Fibroblast of lung (primary cell): ENCODE measurements around the gene GLB1L. TPM values are rescaled to one million over a fixed set of nuclear protein-coding genes. Genes with fewer than 3 reads are reported as not detected.

Experiments
- DNase-seq, 2 donors: peaks; one replicate each; pipeline versions ENCODE4 v3.0.0 to v3.0.0-alpha.2; 2010; ENCODE audit warnings: low read depth in 2 of 2
- H2AFZ ChIP-seq: 2 replicates; pipeline ENCODE4 v1.5.1; 2012; ENCODE audit warnings: low read length, control low read depth, inconsistent platforms
- H3K27ac ChIP-seq: 2 replicates; pipeline ENCODE4 v1.5.1; 2011; ENCODE audit warnings: low read length, control low read depth; ENCODE audit not compliant: insufficient read depth
- H3K27me3 ChIP-seq: 2 replicates; pipeline ENCODE4 v1.5.1; 2011; ENCODE audit warnings: mild to moderate bottlenecking, low read length; ENCODE audit not compliant: control insufficient read depth, insufficient read depth
- H3K36me3 ChIP-seq: 2 replicates; pipeline ENCODE4 v1.5.1; 2011; ENCODE audit warnings: low read length; ENCODE audit not compliant: control insufficient read depth, insufficient read depth
- H3K4me1 ChIP-seq: 2 replicates; pipeline ENCODE4 v1.5.1; 2011; ENCODE audit warnings: low read length; ENCODE audit not compliant: control insufficient read depth, insufficient read depth; ENCODE audit errors: extremely low read depth
- H3K4me2 ChIP-seq: 2 replicates; pipeline ENCODE4 v1.5.1; 2011; ENCODE audit warnings: low read length, control low read depth; ENCODE audit not compliant: insufficient read depth; ENCODE audit errors: extremely low read depth
- H3K4me3 ChIP-seq, 4 experiments: fragments of 200-600 bp in 1 of 4; sonication (generic) in 1 of 4; replicated peaks in 1 of 4; 2 replicates each; pipeline ENCODE4 v1.5.1; 2011 to 2016; ENCODE audit warnings: low read length in 4 of 4, low read depth in 3 of 4, mild to moderate bottlenecking in 3 of 4, control low read depth in 2 of 4, inconsistent platforms in 1 of 4, mixed read lengths in 1 of 4; ENCODE audit not compliant: insufficient read depth in 1 of 4; ENCODE audit errors: control extremely low read depth in 1 of 4
- H3K79me2 ChIP-seq: 2 replicates; pipeline ENCODE4 v1.5.1; 2012; ENCODE audit warnings: mild to moderate bottlenecking, low read length, inconsistent platforms; ENCODE audit not compliant: control insufficient read depth, insufficient read depth
- H3K9ac ChIP-seq: 2 replicates; pipeline ENCODE4 v1.5.1; 2011; ENCODE audit warnings: mild to moderate bottlenecking, low read length, control low read depth; ENCODE audit not compliant: insufficient read depth
- H3K9me3 ChIP-seq: 2 replicates; pipeline ENCODE4 v1.5.1; 2012; ENCODE audit warnings: low read depth, low read length; ENCODE audit not compliant: control insufficient read depth, insufficient read depth
- H4K20me1 ChIP-seq: 2 replicates; pipeline ENCODE4 v1.5.1; 2011; ENCODE audit warnings: low read length; ENCODE audit not compliant: control insufficient read depth, insufficient read depth; ENCODE audit errors: extremely low read depth
- EZH2 ChIP-seq: IDR thresholded peaks from 2 replicates; pipeline ENCODE4 v1.5.1; 2012; ENCODE audit warnings: low read length, control low read depth, mild to moderate bottlenecking; ENCODE audit errors: missing control alignments
- polyA plus RNA-seq, 2 donors: library from polyadenylated mRNA; depleted of rRNA in 1 of 2; stranded (reverse) in 1 of 2; unstranded in 1 of 2; fragments of >200 nt; gene quantifications; 2 replicates each; pipeline ENCODE4 v1.2.1, GENCODE V29; 2011 to 2012; ENCODE audit warnings: missing spikeins in 1 of 2
- total RNA-seq: library from RNA; depleted of rRNA; stranded (reverse); fragments of >200 nt; gene quantifications from 2 replicates; pipeline ENCODE4 v1.2.1, GENCODE V29; 2014
- TF ChIP-seq, protein P1 (sequence below), 2 donors: IDR thresholded peaks in 1 of 2; conservative IDR thresholded peaks in 1 of 2; 1 replicate in 1 of 2; 2 replicates in 1 of 2; pipeline ENCODE4 v1.5.1; 2011 to 2012; ENCODE audit warnings: low read length in 2 of 2, control low read depth in 1 of 2, inconsistent platforms in 1 of 2, low read depth in 1 of 2, mild to moderate bottlenecking in 1 of 2

GLB1L gene
- total and polyA plus RNA-seq, 2 donors (not counting 1 experiment from before 2014, with no cell fraction given), result 12.8 to 28.2 TPM

DNA sequence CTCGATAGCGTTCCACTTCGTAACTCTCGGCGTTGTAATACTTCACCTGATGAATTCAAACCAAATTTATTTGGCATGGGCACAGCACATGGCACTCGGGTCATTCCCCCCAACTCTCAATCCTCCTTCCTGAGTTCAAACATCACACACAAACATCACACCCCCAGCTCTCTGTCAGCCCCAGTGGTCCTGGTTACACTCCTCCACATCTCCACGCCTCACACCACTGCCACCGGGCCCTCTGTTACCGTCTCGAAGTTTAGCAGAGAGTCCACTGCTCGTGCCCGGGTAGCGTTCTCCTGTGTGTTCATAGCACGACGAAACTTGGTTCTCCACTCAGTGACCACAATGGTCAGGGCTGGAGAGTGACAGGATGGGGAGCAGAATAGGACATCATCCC is 31.1 kb downstream of the GLB1L start:
- TF ChIP-seq EZH2, result no peak
- TF ChIP-seq, protein P1, sequence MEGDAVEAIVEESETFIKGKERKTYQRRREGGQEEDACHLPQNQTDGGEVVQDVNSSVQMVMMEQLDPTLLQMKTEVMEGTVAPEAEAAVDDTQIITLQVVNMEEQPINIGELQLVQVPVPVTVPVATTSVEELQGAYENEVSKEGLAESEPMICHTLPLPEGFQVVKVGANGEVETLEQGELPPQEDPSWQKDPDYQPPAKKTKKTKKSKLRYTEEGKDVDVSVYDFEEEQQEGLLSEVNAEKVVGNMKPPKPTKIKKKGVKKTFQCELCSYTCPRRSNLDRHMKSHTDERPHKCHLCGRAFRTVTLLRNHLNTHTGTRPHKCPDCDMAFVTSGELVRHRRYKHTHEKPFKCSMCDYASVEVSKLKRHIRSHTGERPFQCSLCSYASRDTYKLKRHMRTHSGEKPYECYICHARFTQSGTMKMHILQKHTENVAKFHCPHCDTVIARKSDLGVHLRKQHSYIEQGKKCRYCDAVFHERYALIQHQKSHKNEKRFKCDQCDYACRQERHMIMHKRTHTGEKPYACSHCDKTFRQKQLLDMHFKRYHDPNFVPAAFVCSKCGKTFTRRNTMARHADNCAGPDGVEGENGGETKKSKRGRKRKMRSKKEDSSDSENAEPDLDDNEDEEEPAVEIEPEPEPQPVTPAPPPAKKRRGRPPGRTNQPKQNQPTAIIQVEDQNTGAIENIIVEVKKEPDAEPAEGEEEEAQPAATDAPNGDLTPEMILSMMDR (conservative IDR thresholded peaks at IDR 0.05 in 1 of 2, IDR thresholded peaks at IDR 0.05 in 1 of 2; ENCODE audit: low read depth in 1 of 2, low read length in 2 of 2), result no peak
- Histone ChIP-seq H3K9ac (no peak overlapping the region), H3K9me3 (no peaks in the 10 kb centered on the region), H3K4me1 (peaks cover 8% of the 10 kb centered on the region), H2AFZ (no peak overlapping the region), H3K27ac (no peak overlapping the region), H3K79me2 (no peaks in the 10 kb centered on the region), H3K27me3 (no peaks in the 10 kb centered on the region), H3K4me3 (no peak overlapping the region), H4K20me1 (no peaks in the 10 kb centered on the region), H3K4me2 (no peak overlapping the region), H3K36me3 (peaks cover 27% of the 10 kb centered on the region)
- no peak for DNase-seq

DNA sequence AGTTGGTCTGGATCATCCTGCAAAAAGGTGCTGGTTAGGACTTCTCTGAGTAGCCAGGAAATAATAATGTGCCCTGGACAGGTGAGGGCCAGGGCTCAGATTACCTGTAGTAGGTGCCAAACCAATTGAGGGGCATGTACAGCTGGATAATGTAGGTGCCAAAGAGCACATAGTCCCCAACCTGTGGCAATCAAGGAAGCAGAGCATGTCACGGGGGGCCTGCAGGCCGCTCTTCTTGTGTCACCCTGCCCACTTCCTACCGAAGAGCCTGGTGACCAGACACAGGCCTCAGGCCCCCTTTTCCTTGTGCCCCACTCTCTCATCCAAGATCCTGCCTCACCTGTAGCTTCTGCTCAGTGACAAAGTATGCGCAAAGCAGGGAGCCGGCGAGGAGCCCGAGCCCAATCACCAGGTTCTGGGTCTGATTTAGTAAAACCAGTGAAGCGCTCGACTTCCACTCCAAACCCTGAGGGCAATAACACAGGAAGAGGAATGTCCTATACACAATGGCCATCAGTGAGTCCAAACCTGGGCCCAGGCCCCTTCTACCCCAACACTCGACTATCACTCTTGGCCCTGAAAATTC is 31.7 kb downstream of the GLB1L start:
- Histone ChIP-seq H3K79me2 (no peaks in the 10 kb centered on the region), H4K20me1 (no peaks in the 10 kb centered on the region), H3K27ac (no peak overlapping the region), H3K4me2 (no peak overlapping the region), H3K9ac (no peak overlapping the region), H3K27me3 (no peaks in the 10 kb centered on the region), H3K9me3 (no peaks in the 10 kb centered on the region), H3K4me3 (no peak overlapping the region), H3K36me3 (peaks cover 32% of the 10 kb centered on the region), H2AFZ (no peak overlapping the region), H3K4me1 (peaks cover 8% of the 10 kb centered on the region)
- DNase-seq, result no peak
- TF ChIP-seq, protein P1 (conservative IDR thresholded peaks at IDR 0.05 in 1 of 2, IDR thresholded peaks at IDR 0.05 in 1 of 2; ENCODE audit: low read depth in 1 of 2, low read length in 2 of 2), result no peak
- no peak for TF ChIP-seq EZH2

DNA sequence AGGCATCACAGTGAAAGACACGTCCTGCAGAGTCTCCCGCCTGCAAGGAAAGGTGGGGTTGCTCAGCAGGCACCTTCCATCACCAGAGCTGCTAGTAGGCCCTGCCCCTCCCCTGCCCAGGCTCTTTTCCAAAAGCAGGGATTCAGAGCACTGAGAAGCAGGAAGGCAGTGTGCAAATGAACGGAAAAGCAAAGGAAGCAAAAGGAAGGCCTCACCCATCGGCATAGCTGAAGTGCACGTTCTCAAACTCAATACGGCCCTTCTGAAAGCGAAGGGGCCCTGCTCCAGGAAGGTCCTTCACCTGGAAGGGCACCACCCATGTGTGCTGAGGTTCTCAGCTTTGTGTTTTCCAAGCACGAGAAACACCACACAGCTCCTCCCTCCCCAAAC is 32.2 kb downstream of the GLB1L start:
- no peaks in the 10 kb centered on the region for H4K20me1 ChIP-seq
- H3K9me3 ChIP-seq, result no peaks in the 10 kb centered on the region
- no peak overlapping the region for H3K27ac ChIP-seq
- H3K4me2 ChIP-seq, result no peak overlapping the region
- TF ChIP-seq EZH2, result no peak
- TF ChIP-seq, protein P1 (conservative IDR thresholded peaks at IDR 0.05 in 1 of 2, IDR thresholded peaks at IDR 0.05 in 1 of 2; ENCODE audit: low read depth in 1 of 2, low read length in 2 of 2), result no peak
- no peak overlapping the region for H2AFZ ChIP-seq
- no peaks in the 10 kb centered on the region for H3K27me3 ChIP-seq
- no peak overlapping the region for H3K4me3 ChIP-seq
- H3K4me1 ChIP-seq, result peaks cover 12% of the 10 kb centered on the region
- H3K79me2 ChIP-seq, result no peaks in the 10 kb centered on the region
- H3K9ac ChIP-seq, result no peak overlapping the region
- H3K36me3 ChIP-seq, result peaks cover 34% of the 10 kb centered on the region
- no peak for DNase-seq
